Measurements from ENCODE around the gene C10orf90. TPM values are rescaled to one million over a fixed set of nuclear protein-coding genes. Genes with fewer than 3 reads are reported as not detected.

Gene C10orf90
- total RNA-seq, 4 donors from 2014 or later: 0.06 TPM; not detected in 3

DNA sequence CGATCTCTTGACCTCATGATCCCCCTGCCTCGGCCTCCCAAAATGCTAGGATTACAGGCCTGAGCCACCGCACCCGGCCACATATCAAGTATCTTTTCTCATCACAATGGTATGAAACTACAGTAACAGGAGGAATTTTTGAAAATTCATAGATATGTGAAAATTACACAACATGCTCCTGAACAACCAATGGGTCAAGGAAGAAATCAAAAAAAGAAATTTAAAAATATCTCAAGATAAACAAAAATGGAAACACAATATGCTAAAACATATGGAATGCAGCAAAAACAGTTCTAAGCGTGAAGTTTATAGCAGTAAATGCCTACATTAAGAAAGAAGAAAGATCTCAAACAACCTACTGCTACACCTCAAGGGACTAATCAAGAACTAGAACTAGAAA, 222.4 kb downstream of the C10orf90 start:
- intact Hi-C loops (cut with DNase I): no loop called here
- H3K9me3 ChIP-seq: peaks cover 0 to 12% (median 2%) of the 10 kb centered on the region in 4 donors
- no peak overlapping the region for H3K27ac ChIP-seq (replicated peaks in 1 of 4)
- no peak for DNase-seq (ENCODE audit: extremely low spot score)
- 93% methylated on average over 5 of the region's 5 CpGs for WGBS
- H3K4me3 ChIP-seq: no peak overlapping the region
- no peaks in the 10 kb centered on the region for H3K4me1 ChIP-seq
- no peaks in the 10 kb centered on the region for H3K36me3 ChIP-seq
- no peaks in the 10 kb centered on the region for H3K27me3 ChIP-seq
- TF ChIP-seq, protein P1, sequence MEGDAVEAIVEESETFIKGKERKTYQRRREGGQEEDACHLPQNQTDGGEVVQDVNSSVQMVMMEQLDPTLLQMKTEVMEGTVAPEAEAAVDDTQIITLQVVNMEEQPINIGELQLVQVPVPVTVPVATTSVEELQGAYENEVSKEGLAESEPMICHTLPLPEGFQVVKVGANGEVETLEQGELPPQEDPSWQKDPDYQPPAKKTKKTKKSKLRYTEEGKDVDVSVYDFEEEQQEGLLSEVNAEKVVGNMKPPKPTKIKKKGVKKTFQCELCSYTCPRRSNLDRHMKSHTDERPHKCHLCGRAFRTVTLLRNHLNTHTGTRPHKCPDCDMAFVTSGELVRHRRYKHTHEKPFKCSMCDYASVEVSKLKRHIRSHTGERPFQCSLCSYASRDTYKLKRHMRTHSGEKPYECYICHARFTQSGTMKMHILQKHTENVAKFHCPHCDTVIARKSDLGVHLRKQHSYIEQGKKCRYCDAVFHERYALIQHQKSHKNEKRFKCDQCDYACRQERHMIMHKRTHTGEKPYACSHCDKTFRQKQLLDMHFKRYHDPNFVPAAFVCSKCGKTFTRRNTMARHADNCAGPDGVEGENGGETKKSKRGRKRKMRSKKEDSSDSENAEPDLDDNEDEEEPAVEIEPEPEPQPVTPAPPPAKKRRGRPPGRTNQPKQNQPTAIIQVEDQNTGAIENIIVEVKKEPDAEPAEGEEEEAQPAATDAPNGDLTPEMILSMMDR (IDR thresholded peaks at IDR 0.05): no peak
- no peak for TF ChIP-seq EP300 (IDR thresholded peaks at IDR 0.05)
- TF ChIP-seq POLR2A (IDR thresholded peaks at IDR 0.05; ENCODE audit: low read depth): no peak
- TF ChIP-seq POLR2AphosphoS5 (IDR thresholded peaks at IDR 0.05): no peak

DNA sequence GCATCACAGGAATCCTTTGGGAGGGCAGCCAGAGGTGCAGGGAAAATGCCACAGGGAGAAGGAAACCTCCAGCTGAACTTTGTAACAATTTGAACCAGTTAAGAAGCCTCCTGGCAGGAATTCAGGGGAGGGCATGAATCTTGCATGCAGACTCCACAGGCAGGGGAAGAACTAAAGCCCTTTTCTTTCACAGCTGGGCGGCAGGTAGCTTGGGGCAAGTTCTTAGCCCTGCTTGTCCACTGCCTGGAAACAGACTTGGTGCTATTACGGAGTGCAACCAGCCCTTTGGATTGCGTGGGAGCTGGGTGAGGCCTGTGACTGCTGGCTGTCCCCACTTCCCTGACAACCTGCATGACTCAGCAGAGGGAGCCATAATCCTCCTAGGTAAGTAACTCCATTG, 230.6 kb downstream of the C10orf90 start:
- WGBS: 97% methylated on average over 3 of the region's 3 CpGs
- H3K9me3 ChIP-seq: peaks cover 0 to 17% (median 15%) of the 10 kb centered on the region in 4 donors
- DNase-seq (ENCODE audit: extremely low spot score): peak; percentile 34
- peaks cover 0 to 6% (median 0%) of the 10 kb centered on the region in 4 donors for H3K27me3 ChIP-seq
- H3K4me3 ChIP-seq: no peak overlapping the region
- H3K36me3 ChIP-seq: no peaks in the 10 kb centered on the region
- TF ChIP-seq POLR2AphosphoS5 (IDR thresholded peaks at IDR 0.05) (no peak), POLR2A (IDR thresholded peaks at IDR 0.05; ENCODE audit: low read depth) (no peak), EP300 (IDR thresholded peaks at IDR 0.05) (no peak)
- TF ChIP-seq, protein P1 (IDR thresholded peaks at IDR 0.05): no peak
- H3K27ac ChIP-seq (replicated peaks in 1 of 4): no peak overlapping the region
- intact Hi-C loops (cut with DNase I): no loop called here
- H3K4me1 ChIP-seq: no peaks in the 10 kb centered on the region

DNA sequence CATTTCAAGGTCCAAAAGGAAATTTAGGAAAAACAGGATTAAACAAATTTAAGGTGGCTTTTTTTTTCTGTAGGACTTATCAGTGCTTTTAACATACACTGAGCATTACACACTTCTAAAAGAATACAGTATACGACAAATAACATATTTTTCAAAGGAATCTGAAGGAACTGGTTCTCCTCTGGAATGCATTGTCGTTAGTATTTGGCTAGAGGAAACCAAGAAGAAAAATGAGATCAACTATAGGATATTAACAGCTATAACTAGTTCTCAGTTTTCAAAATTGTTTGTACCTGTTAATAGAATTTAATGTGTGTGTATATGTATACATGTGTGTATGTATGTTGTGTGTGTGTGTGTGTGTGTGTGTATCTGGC, 232.1 kb downstream of the C10orf90 start:
- Histone ChIP-seq H3K4me1 (no peaks in the 10 kb centered on the region), H3K9me3 (peaks cover 0 to 17% (median 10%) of the 10 kb centered on the region in 4 donors), H3K27me3 (peaks cover 0 to 6% (median 0%) of the 10 kb centered on the region in 4 donors), H3K4me3 (no peak overlapping the region), H3K27ac (replicated peaks in 1 of 4) (no peak overlapping the region), H3K36me3 (no peaks in the 10 kb centered on the region)
- DNase-seq (ENCODE audit: extremely low spot score): no peak
- no peak for TF ChIP-seq POLR2A (IDR thresholded peaks at IDR 0.05; ENCODE audit: low read depth)
- TF ChIP-seq, protein P1 (IDR thresholded peaks at IDR 0.05): no peak
- no peak for TF ChIP-seq EP300 (IDR thresholded peaks at IDR 0.05)
- TF ChIP-seq POLR2AphosphoS5 (IDR thresholded peaks at IDR 0.05): no peak
- 89% methylated on average over 2 of the region's 2 CpGs for WGBS
- intact Hi-C loops (cut with DNase I): no loop called here

DNA sequence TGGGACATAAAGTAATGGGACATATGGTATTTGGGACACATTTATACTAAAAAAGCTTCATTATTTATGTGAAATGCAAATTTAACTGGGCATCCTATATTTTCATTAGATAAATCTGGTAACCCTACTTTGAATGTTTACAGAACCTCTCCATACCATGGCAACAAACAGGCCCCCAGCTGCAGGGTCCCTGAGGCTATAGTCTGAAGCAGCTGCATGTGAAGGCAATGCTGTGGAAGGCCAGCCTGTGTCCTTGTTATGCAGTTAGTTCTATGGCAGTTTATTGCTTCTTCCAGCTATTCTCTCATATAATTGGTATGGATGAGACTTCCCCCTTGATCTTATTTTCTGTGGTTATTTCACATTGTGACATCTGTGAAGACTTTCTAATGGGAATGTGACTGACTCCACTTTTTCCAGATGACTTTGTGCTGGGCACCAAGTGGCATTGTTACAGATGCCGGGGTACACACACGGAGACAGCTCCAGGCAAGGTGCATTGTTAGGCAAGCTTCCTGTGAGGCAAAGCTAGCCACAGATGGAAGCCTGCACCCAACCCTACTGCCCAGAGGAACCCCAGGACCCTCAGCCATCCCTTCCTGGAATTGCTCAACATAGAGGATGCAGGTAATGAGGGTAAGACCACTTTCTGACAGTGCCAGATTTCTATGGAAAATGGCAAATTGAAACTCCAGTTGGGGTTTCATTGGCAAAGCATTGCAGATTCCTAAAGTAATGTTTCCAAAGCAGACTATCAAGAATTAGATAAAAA, 232.7 kb downstream of the C10orf90 start:
- intact Hi-C loops (cut with DNase I): no loop called here
- H3K36me3 ChIP-seq: no peaks in the 10 kb centered on the region
- 84% methylated on average over 2 of the region's 2 CpGs for WGBS
- H3K27me3 ChIP-seq: peaks cover 0 to 6% (median 0%) of the 10 kb centered on the region in 4 donors
- no peak for TF ChIP-seq EP300 (IDR thresholded peaks at IDR 0.05)
- no peak for TF ChIP-seq POLR2A (IDR thresholded peaks at IDR 0.05; ENCODE audit: low read depth)
- no peak for TF ChIP-seq POLR2AphosphoS5 (IDR thresholded peaks at IDR 0.05)
- TF ChIP-seq, protein P1 (IDR thresholded peaks at IDR 0.05): no peak
- H3K4me3 ChIP-seq: no peak overlapping the region
- no peak overlapping the region for H3K27ac ChIP-seq (replicated peaks in 1 of 4)
- H3K9me3 ChIP-seq: peaks cover 0 to 17% (median 10%) of the 10 kb centered on the region in 4 donors
- DNase-seq (ENCODE audit: extremely low spot score): peak; percentile 24
- H3K4me1 ChIP-seq: no peaks in the 10 kb centered on the region
